ENCODE results near the gene ADAMTS5.

The ADAMTS5 gene

GRCh38 chr21:26948194-26948593, 18.7 kb downstream of the ADAMTS5 start:
- no peak for DNase-seq (ENCODE audit: low spot score)

DNA sequence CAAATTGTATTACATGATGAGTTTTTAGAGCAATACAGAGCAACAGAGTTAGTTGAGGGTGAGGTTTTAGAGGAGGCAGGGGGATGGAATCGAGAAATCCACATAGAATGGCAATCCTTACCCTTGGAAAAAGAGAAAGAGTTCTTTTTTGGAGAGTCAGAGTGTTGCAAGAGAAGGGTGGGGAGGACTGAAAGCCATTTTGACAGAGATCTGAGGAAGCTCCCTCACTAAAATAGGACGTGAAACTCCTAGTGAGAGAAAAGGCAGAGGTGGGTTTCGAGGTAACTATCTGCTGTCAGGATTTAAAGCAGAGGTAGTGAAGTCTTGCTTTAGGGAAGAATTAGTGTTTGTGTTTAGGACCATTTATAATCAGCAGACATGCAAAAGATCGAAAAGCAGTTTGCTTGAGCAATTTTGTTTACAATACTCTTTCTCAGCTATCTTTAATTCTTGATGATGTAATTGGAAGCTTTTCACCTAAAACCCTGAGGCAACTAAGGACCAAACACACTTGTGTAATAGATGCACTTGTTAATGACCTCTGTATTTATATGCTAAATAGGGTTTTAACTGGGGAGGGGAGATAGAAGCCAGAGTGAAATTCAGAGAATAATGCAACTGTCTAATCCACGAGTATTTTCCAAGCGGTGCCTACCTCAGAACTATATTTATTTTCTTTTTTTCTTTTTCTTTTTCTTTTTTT, 20.0 kb downstream of the ADAMTS5 start:
- no peak for DNase-seq (ENCODE audit: low spot score)

DNA sequence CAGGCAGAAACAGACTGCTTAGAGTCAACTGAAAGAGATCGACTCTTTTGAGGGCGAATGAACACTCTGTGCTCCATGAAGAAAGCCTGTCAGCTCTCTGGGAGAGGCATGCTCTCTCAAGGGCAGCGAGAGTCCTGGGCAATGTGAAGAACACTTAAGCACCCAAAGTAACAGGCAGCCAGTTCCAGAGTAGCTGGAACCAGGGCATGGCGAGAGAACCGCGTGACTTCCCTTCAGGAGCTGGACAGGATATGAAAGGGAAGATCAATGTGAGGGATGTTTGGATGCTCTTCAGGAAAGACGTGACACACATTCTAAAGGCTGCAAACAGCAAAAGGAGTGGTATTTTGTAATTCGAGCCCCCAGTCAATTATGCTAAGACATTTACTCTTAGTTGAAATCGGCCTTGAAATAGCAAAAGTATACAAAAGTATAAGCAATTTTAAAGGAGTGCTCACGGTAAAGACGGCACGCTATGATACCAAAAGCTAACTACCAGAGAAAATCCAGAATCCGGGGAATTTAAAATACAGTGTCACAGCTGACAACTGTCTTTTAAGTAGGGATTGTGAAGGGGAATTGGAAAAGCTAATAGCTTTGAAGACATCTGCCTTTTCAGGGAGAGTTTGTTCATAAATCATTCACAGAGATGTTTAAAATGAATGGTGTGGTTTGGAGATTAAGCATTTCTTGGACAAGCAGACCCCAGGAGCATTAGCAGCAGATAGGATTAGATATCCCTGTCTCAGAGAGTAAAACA, 20.8 kb downstream of the ADAMTS5 start:
- no peak for DNase-seq (ENCODE audit: low spot score)

- no peak for DNase-seq (ENCODE audit: low spot score)
Measured at GRCh38 chr21:26943921-26944320, 23.0 kb downstream of the ADAMTS5 start.

GRCh38 chr21:26941421-26941820, 25.5 kb downstream of the ADAMTS5 start:
- DNase-seq (ENCODE audit: low spot score), result no peak

DNA sequence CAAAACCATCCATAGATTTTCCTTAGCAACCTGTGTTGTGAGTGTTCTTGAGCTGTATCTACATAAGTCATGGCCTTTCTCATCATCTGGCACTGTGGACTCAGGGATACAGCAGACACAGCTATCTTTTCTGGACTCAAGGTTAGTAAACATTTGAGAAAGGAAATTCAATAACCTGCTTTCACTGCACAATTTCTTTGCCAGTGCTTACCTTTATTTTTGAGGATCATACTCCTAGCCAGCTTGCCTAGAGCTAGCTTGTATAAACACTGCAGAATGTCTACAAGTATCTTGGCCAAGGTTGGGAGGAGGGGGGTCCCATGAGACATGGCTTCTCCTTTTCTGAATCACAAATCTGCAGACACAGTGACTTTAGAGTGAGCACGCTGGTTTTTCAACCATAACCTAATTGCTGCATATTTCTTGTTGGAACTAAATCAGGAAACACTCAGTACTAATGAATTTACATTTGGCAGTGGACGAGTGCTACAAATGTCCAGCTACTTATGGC, 27.2 kb downstream of the ADAMTS5 start:
- no peak for DNase-seq (ENCODE audit: low spot score)

DNA sequence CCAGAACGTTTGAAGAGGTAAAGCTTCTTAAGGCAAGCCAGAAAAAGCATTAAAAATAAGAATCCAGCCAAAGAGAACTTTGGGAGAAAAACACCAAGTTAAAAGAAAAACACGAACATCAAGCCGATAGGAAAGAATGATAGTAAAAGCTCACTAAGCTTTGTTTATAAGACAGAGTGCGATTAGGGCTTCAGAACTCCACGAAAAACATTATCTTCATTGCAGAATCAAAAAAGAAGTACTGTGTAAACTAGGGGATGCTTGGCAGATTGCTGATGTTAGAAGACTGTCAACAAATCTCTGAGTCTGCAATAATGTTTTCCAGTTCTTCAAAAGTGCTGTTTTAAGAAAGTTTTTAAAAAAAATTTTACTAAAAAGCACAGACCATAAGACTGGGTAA, 30.2 kb downstream of the ADAMTS5 start:
- no peak for DNase-seq (ENCODE audit: low spot score)

- DNase-seq (ENCODE audit: low spot score), result no peak
Measured at GRCh38 chr21:26935977-26936376, 30.9 kb downstream of the ADAMTS5 start.

DNA sequence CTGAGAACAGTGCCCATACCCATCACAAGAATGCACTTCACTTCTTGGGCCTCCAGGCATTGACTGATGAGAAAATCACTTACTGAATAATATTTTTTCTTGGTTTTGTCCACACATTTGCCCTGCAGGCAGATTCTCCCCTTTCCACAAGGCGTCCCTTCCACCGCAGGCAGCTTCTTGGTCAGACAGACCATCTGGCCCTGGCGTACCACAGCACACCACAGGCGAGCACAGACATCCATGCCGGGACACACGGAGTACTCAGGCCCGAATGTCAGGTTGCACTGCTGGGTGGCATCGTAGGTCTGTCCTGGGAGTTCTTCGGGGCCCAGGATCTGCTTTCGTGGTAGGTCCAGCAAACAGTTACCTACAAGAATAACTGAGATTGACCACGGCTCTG, 32.5 kb downstream of the ADAMTS5 start:
- DNase-seq (ENCODE audit: low spot score), result no peak

GRCh38 chr21:26933448-26933847, 33.4 kb downstream of the ADAMTS5 start:
- no peak for DNase-seq (ENCODE audit: low spot score)

GRCh38 chr21:26925636-26926035, 41.3 kb downstream of the ADAMTS5 start:
- no peak for DNase-seq (ENCODE audit: low spot score)

DNA sequence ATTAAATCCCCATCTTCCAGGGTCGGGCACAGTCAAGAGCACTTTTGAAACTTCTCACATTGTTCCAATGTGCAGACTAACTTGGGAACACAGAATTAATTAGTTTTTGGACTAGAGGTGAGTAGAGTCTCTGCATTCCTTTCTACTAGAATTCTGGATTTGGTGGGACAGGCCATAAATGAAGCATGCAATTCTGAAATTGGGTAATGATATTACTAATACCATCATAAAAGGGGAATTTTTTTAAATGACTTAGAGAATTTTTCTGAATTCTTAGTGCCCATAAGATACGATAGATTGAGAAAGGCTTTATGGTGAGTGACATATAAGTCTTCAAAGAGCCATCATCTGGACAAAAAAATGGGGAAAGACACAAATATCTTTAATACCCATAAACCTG, 41.8 kb downstream of the ADAMTS5 start:
- DNase-seq (ENCODE audit: low spot score), result no peak

- no peak for DNase-seq (ENCODE audit: low spot score)
Measured at GRCh38 chr21:26923986-26924385, 42.9 kb downstream of the ADAMTS5 start.

- DNase-seq (ENCODE audit: low spot score), result no peak
Measured at GRCh38 chr21:26920055-26920454, 46.8 kb downstream of the ADAMTS5 start.

- DNase-seq (ENCODE audit: low spot score), result no peak
Measured at GRCh38 chr21:26918323-26919079, 48.4 kb downstream of the ADAMTS5 start.

DNA sequence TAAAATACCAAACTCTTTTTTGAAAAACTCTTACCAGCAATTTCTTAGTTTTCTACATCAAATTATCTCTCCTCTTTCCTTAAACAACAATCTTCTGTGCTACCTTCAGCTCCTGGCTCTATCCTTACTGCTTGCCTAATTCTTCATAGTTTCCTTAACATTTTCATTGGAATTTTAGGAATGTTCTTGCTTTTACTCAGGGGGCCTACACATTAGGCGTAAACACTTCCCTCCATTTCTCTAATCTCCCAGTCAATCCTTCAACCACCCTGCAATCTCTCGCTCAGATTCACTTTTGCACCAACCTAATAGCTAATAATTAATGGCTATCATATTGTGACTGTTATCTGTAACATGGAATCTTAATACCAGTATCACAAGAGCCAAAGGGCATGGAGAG, 50.1 kb downstream of the ADAMTS5 start:
- no peak for DNase-seq (ENCODE audit: low spot score)

- no peak for DNase-seq (ENCODE audit: low spot score)
Measured at GRCh38 chr21:26914557-26914956, 52.3 kb downstream of the ADAMTS5 start.

GRCh38 chr21:26912466-26912865, 54.4 kb downstream of the ADAMTS5 start:
- no peak for DNase-seq (ENCODE audit: low spot score)

- DNase-seq (ENCODE audit: low spot score), result no peak
Measured at GRCh38 chr21:26909972-26910371, 56.9 kb downstream of the ADAMTS5 start.

DNA sequence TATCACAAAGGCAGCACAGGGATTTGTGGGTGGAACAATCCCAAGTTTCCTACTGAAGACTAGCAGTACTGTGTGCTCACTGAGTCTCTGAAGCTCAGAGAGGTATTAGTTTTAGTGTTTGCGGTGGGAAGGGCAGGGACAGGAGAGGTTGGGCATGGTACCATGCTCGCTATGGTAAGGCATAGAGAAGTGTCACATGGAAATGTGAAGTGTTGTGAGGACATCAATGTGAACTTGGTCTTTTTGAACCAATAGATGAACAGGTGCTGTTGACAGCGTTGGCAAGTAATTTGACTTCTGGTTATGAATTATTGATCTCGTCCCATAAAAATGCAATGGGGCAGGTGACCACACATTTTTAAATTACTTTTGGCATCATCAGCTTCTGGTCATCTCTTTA, 65.9 kb downstream of the ADAMTS5 start:
- no peak for DNase-seq (ENCODE audit: low spot score)

DNA sequence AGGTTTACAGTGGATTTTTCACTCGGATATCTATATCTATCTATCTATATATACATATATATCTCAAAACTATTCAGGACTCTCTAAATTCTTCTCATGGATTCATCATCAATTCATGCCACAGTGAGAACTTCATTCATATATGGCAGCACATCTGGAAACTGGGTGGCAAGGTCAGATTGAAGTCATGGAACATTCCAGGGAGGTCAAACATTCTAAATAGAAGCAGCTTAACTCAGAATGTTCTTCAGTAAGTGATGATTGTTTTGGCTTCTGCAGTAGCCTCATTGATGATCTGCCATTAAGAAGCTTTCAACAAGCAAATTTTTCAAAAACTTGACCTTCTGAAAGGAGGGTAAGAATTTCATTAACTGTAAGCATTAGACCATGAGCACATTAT, 74.7 kb downstream of the ADAMTS5 start:
- DNase-seq (ENCODE audit: low spot score), result no peak

DNA sequence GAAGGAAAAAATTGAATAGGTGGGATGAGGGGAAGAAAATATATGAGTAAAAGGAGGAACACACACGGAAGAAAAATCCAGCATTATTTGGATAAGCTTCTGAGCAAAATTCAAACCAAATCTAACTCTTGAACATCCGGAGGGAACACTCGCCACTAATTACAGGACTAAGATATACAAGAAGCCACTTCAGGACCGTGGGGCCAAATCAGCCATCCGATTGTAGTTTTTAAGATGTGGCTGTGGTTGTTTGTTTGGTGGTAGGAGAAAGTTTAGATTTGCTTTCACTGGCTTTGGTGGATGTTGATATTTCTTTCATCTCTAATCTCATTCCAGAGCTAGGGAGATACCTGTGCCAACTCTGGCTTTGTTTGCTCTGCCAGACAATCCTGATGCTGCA, 78.0 kb downstream of the ADAMTS5 start:
- no peak for DNase-seq (ENCODE audit: low spot score)

- no peak for DNase-seq (ENCODE audit: low spot score)
Measured at GRCh38 chr21:26888256-26888655, 78.6 kb downstream of the ADAMTS5 start.

All from LoVo (cell line).